Natural killer cell (primary cell): ENCODE measurements around the gene CLDND2. TPM values are rescaled to one million over a fixed set of nuclear protein-coding genes. Genes with fewer than 3 reads are reported as not detected.

Experiments used
- ATAC-seq, 3 donors: fragments of 150-1000 bp in 2 of 3; fragments of 200-7000 bp in 1 of 3; cut with Tn5 transposase; 1 replicate in 1 of 3; 2 replicates in 2 of 3; pipeline ENCODE4 v1.10.0; 2021; ENCODE audit warnings: mild to moderate bottlenecking in 2 of 3, moderate library complexity in 2 of 3
- DNase-seq, 2 donors: peaks; one replicate each; pipeline versions ENCODE4 v3.0.0 to v3.0.0-alpha.2; 2013 to 2021; ENCODE audit warnings: mixed read lengths in 1 of 2
- H3K27ac ChIP-seq: one replicate; pipeline ENCODE4 v1.5.1; 2013; ENCODE audit warnings: mild to moderate bottlenecking, low read length
- H3K27me3 ChIP-seq: one replicate; pipeline ENCODE4 v1.6.1; 2013; ENCODE audit warnings: low read length; ENCODE audit not compliant: control insufficient read depth, insufficient read depth
- H3K36me3 ChIP-seq: one replicate; pipeline ENCODE4 v1.6.1; 2013; ENCODE audit warnings: low read length; ENCODE audit not compliant: control insufficient read depth, insufficient read depth
- H3K4me1 ChIP-seq: one replicate; pipeline ENCODE4 v1.6.1; 2013; ENCODE audit warnings: low read length; ENCODE audit not compliant: control insufficient read depth, insufficient read depth
- H3K4me3 ChIP-seq: one replicate; pipeline ENCODE4 v1.5.1; 2013; ENCODE audit warnings: low read length
- H3K9me3 ChIP-seq: one replicate; pipeline ENCODE4 v1.6.1; 2013; ENCODE audit warnings: low read length; ENCODE audit not compliant: control insufficient read depth, insufficient read depth
- H3K27ac Mint-ChIP-seq, 2 donors: one replicate each; pipeline ENCODE4 v1.8.0; 2022; ENCODE audit warnings: mild to moderate bottlenecking in 2 of 2, mixed read lengths in 2 of 2, moderate library complexity in 1 of 2
- H3K27me3 Mint-ChIP-seq, 2 donors: one replicate each; pipeline ENCODE4 v1.8.0; 2022; ENCODE audit warnings: low read depth in 2 of 2, mixed read lengths in 2 of 2
- H3K36me3 Mint-ChIP-seq: one replicate; pipeline ENCODE4 v1.8.0; 2022; ENCODE audit warnings: mixed read lengths
- H3K4me1 Mint-ChIP-seq, 2 donors: one replicate each; pipeline ENCODE4 v1.8.0; 2022; ENCODE audit warnings: mixed read lengths in 2 of 2
- H3K4me3 Mint-ChIP-seq: one replicate; pipeline ENCODE4 v1.8.0; 2022; ENCODE audit warnings: mild to moderate bottlenecking, moderate library complexity, mixed read lengths
- H3K9me3 Mint-ChIP-seq, 2 donors: one replicate each; pipeline ENCODE4 v1.8.0; 2022; ENCODE audit warnings: mixed read lengths in 2 of 2
- WGBS: methylation state at CpG from one replicate; pipeline ENCODE4 v1.1.7; 2013; ENCODE audit warnings: missing lambda C conversion rate; ENCODE audit not compliant: insufficient coverage; 5-methylcytosine and 5-hydroxymethylcytosine counted together
- intact Hi-C: fragments of 100-400 bp; cut with micrococcal nuclease; formaldehyde crosslinking; loops from one replicate; pipeline ENCODE4 v1.14.2; 2022
- total RNA-seq, 4 donors: library from RNA; stranded (reverse); fragments of 120-200 nt in 1 of 4; gene quantifications; one replicate each; pipeline versions ENCODE4 v1.2.3 to v1.2.4, GENCODE V29; 2013 to 2022
- TF ChIP-seq, protein P1 (sequence below): fragments of 200-600 bp; IDR thresholded peaks from one replicate; pipeline ENCODE4 v1.8.0; 2022; ENCODE audit warnings: antibody characterized with exemption

CLDND2 gene
- total RNA-seq, 3 donors from 2014 or later (not counting 1 experiment from before 2014, with no cell fraction given) = 72.8 to 83.2 (median 75.3) TPM

DNA sequence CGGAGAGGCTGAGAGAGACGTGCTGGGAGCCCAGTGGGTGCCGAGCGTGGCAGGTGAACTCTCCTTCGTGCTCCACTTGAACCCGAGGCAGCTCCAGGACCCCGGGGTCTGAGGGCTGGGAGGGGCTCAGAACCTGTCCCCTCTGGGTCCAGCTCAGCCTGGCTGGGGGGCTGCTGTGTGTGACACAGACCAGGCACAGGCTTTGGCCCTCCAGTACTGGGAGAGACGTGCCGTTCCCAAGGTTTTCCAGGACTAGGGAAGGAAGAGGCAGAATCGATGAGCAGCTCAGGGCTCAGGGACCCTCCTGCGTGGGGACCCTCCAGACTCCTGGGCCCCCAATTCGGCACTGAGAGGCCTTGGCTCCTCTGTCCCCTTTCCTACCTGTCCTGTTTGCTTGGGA lies 46.4 kb upstream of the CLDND2 start:
- Mint-ChIP-seq H3K36me3 (no peaks in the 10 kb centered on the region), H3K27me3 (no peaks in the 10 kb centered on the region), H3K4me3 (no peak overlapping the region), H3K27ac (no peak overlapping the region), H3K4me1 (peaks cover 17 to 31% of the 10 kb centered on the region in 2 donors), H3K9me3 (no peaks in the 10 kb centered on the region)
- H3K27me3 ChIP-seq = no peaks in the 10 kb centered on the region
- TF ChIP-seq, protein P1, sequence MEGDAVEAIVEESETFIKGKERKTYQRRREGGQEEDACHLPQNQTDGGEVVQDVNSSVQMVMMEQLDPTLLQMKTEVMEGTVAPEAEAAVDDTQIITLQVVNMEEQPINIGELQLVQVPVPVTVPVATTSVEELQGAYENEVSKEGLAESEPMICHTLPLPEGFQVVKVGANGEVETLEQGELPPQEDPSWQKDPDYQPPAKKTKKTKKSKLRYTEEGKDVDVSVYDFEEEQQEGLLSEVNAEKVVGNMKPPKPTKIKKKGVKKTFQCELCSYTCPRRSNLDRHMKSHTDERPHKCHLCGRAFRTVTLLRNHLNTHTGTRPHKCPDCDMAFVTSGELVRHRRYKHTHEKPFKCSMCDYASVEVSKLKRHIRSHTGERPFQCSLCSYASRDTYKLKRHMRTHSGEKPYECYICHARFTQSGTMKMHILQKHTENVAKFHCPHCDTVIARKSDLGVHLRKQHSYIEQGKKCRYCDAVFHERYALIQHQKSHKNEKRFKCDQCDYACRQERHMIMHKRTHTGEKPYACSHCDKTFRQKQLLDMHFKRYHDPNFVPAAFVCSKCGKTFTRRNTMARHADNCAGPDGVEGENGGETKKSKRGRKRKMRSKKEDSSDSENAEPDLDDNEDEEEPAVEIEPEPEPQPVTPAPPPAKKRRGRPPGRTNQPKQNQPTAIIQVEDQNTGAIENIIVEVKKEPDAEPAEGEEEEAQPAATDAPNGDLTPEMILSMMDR = no peak
- no peak overlapping the region for H3K27ac ChIP-seq
- H3K4me1 ChIP-seq = peaks cover 31% of the 10 kb centered on the region
- intact Hi-C loops = no loop called here
- DNase-seq (no peak), ATAC-seq (no peak)
- H3K4me3 ChIP-seq = no peak overlapping the region
- peaks cover 2% of the 10 kb centered on the region for H3K36me3 ChIP-seq
- no peaks in the 10 kb centered on the region for H3K9me3 ChIP-seq
- 96% methylated on average over 12 of the region's 12 CpGs for WGBS

DNA sequence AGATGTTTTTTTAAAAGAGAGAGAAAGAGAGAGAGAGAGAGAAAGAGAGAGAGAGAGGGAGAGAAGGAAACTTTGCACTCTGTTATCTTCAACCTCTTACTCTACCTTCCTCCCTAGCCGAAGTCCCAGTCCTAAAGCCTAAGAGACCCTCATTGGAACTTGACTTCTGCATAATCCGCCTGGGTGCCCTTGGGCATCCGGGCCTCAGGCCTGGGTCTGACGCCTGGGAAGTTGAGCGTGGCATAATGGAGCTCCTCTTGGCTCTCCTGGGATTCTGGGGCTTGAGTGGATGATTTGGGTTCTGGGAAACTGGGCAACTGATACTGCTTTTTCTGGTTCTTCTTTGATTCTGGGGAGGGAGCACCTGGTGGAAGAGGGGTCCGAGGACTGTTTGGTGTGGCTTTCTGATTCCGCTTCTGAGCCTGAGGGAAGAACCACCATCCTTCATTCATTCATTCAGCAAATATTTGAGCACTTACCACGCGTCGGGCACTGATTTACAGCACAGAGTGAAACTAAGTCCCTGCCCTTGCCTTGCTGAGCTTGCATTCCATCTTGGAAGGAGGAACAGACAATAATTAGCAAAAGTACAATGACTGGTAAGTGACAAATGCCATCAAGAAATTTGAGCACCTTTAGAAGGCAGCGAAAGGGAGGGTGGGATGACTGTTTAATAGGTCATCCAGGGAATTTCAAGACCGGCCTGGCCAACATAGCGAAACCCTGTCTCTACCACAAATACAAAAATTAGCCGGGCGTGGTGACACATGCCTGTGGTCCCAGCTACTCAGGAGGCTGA lies 42.3 kb upstream of the CLDND2 start:
- H3K9me3 ChIP-seq = no peaks in the 10 kb centered on the region
- no peak overlapping the region for H3K4me3 ChIP-seq
- H3K27me3 ChIP-seq = no peaks in the 10 kb centered on the region
- H3K4me1 ChIP-seq = peaks cover 21% of the 10 kb centered on the region
- H3K36me3 ChIP-seq = peaks cover 2% of the 10 kb centered on the region
- no peak for ATAC-seq
- Mint-ChIP-seq H3K36me3 (no peaks in the 10 kb centered on the region), H3K27ac (no peak overlapping the region), H3K27me3 (no peaks in the 10 kb centered on the region), H3K4me3 (no peak overlapping the region), H3K4me1 (peaks cover 20 to 34% of the 10 kb centered on the region in 2 donors), H3K9me3 (no peaks in the 10 kb centered on the region)
- intact Hi-C loops = no loop called here
- TF ChIP-seq, protein P1 = no peak
- H3K27ac ChIP-seq = no peak overlapping the region
- WGBS = 92% methylated on average over 13 of the region's 15 CpGs
- no peak for DNase-seq

- Histone ChIP-seq H3K4me3 (no peak overlapping the region), H3K36me3 (no peaks in the 10 kb centered on the region), H3K4me1 (peaks cover 17% of the 10 kb centered on the region), H3K27me3 (no peaks in the 10 kb centered on the region), H3K27ac (no peak overlapping the region), H3K9me3 (peaks cover 3% of the 10 kb centered on the region)
- no peaks in the 10 kb centered on the region for H3K9me3 Mint-ChIP-seq
- ATAC-seq = peak; percentile 63 to 95 (median 79)
- TF ChIP-seq, protein P1 = peak; percentile 62
- 58% methylated on average over 6 of the region's 6 CpGs for WGBS
- peaks cover 8% of the 10 kb centered on the region for H3K36me3 Mint-ChIP-seq
- H3K27ac Mint-ChIP-seq = no peak overlapping the region
- H3K27me3 Mint-ChIP-seq = no peaks in the 10 kb centered on the region
- peak in 1 of 2 donors; percentile 66 for DNase-seq
- intact Hi-C loops = loop anchor here (1.0 kb wide), 1 partner anchor 69 kb away; no protein-coding TSS in a partner anchor
- peaks cover 20 to 40% of the 10 kb centered on the region in 2 donors for H3K4me1 Mint-ChIP-seq
- no peak overlapping the region for H3K4me3 Mint-ChIP-seq
These were observed 38.8 kb upstream of the CLDND2 start for GRCh38 chr19:51407511-51408131.
